SJSA1 (cell line): Measurements from ENCODE around the gene PIGN. TPM values are rescaled to one million over a fixed set of nuclear protein-coding genes. Genes with fewer than 3 reads are reported as not detected.

Source experiments
- DNase-seq, 2 experiments: peaks; one replicate each; pipeline ENCODE4 v3.0.0-alpha.2; 2015 to 2020; ENCODE audit warnings: low spot score in 2 of 2, low read depth in 1 of 2
- H3K27ac ChIP-seq: fragments of 250-450 bp; sonication (Bioruptor Pico); 2 replicates; pipeline ENCODE4 v1.5.1; 2020; ENCODE audit warnings: mild to moderate bottlenecking, moderate library complexity
- H3K27me3 ChIP-seq: fragments of 250-450 bp; sonication (Bioruptor Pico); replicated peaks from 2 replicates; pipeline ENCODE4 v1.5.1; 2020; ENCODE audit warnings: mild to moderate bottlenecking, moderate library complexity
- H3K36me3 ChIP-seq: fragments of 250-450 bp; sonication (Bioruptor Pico); 2 replicates; pipeline ENCODE4 v1.5.1; 2020; ENCODE audit warnings: mild to moderate bottlenecking
- H3K4me1 ChIP-seq: fragments of 250-450 bp; sonication (Bioruptor Pico); replicated peaks from 2 replicates; pipeline ENCODE4 v1.6.1; 2021; ENCODE audit warnings: mild to moderate bottlenecking
- H3K4me3 ChIP-seq: fragments of 250-450 bp; sonication (Bioruptor Pico); 2 replicates; pipeline ENCODE4 v1.5.1; 2020; ENCODE audit warnings: mild to moderate bottlenecking
- H3K9me3 ChIP-seq: fragments of 250-450 bp; sonication (Bioruptor Pico); replicated peaks from 2 replicates; pipeline ENCODE4 v1.5.1; 2020; ENCODE audit warnings: mild to moderate bottlenecking
- total RNA-seq: library from RNA; depleted of rRNA; stranded (reverse); fragments of >200 nt; shearing (Covaris generic); gene quantifications from 2 replicates; pipeline ENCODE4 v1.2.3, GENCODE V29; 2014

Gene PIGN
- total RNA-seq, 1 experiment from 2014 or later: 36.4 TPM

- DNase-seq: no peak
- Histone ChIP-seq H3K4me1 (no peaks in the 10 kb centered on the region), H3K9me3 (no peaks in the 10 kb centered on the region), H3K4me3 (no peak overlapping the region), H3K27me3 (no peaks in the 10 kb centered on the region), H3K36me3 (no peaks in the 10 kb centered on the region), H3K27ac (no peak overlapping the region)
These were observed 12.8 kb upstream of the PIGN start for GRCh38 chr18:62199629-62200028.

- no peak for DNase-seq
- H3K27ac ChIP-seq: no peak overlapping the region
- no peak overlapping the region for H3K4me3 ChIP-seq
- H3K36me3 ChIP-seq: no peaks in the 10 kb centered on the region
- H3K27me3 ChIP-seq: no peaks in the 10 kb centered on the region
- H3K4me1 ChIP-seq: no peaks in the 10 kb centered on the region
- H3K9me3 ChIP-seq: no peaks in the 10 kb centered on the region
These were observed 11.4 kb upstream of the PIGN start for GRCh38 chr18:62198259-62198658.

- DNase-seq: no peak
- no peaks in the 10 kb centered on the region for H3K9me3 ChIP-seq
- no peaks in the 10 kb centered on the region for H3K27me3 ChIP-seq
- no peak overlapping the region for H3K4me3 ChIP-seq
- H3K36me3 ChIP-seq: no peaks in the 10 kb centered on the region
- H3K27ac ChIP-seq: no peak overlapping the region
- no peaks in the 10 kb centered on the region for H3K4me1 ChIP-seq
These were observed 10.1 kb upstream of the PIGN start for GRCh38 chr18:62196980-62197379.

- no peak overlapping the region for H3K4me3 ChIP-seq
- no peaks in the 10 kb centered on the region for H3K9me3 ChIP-seq
- no peak for DNase-seq
- no peak overlapping the region for H3K27ac ChIP-seq
- no peaks in the 10 kb centered on the region for H3K4me1 ChIP-seq
- H3K36me3 ChIP-seq: no peaks in the 10 kb centered on the region; the same call in 1 of the 2 replicates
- no peaks in the 10 kb centered on the region for H3K27me3 ChIP-seq
These were observed 9.2 kb upstream of the PIGN start for GRCh38 chr18:62196079-62196478.

GRCh38 chr18:62189208-62189607 lies 2.4 kb upstream of the PIGN start:
- Histone ChIP-seq H3K4me3 (no peak overlapping the region), H3K27me3 (no peaks in the 10 kb centered on the region), H3K4me1 (peaks cover 11% of the 10 kb centered on the region), H3K9me3 (no peaks in the 10 kb centered on the region), H3K36me3 (peaks cover 10% of the 10 kb centered on the region), H3K27ac (no peak overlapping the region)
- no peak for DNase-seq

GRCh38 chr18:62187543-62188510 lies 971 bp upstream of the PIGN start:
- Histone ChIP-seq H3K27me3 (no peaks in the 10 kb centered on the region), H3K27ac (peak overlapping the region; percentile 51; the same call in 1 of the 2 replicates), H3K4me3 (peak overlapping the region; percentile 95), H3K36me3 (peaks cover 10% of the 10 kb centered on the region), H3K9me3 (no peaks in the 10 kb centered on the region), H3K4me1 (peaks cover 11% of the 10 kb centered on the region)
- DNase-seq: peak in 1 of 2 experiments; percentile 19

- no peaks in the 10 kb centered on the region for H3K27me3 ChIP-seq
- H3K27ac ChIP-seq: no peak overlapping the region
- no peak for DNase-seq
- no peaks in the 10 kb centered on the region for H3K9me3 ChIP-seq
- H3K4me3 ChIP-seq: peak overlapping the region; percentile 95
- peaks cover 11% of the 10 kb centered on the region for H3K4me1 ChIP-seq
- H3K36me3 ChIP-seq: peaks cover 10% of the 10 kb centered on the region
These were observed 420 bp downstream of the PIGN start for GRCh38 chr18:62186499-62186773.

- no peaks in the 10 kb centered on the region for H3K27me3 ChIP-seq
- peak in 1 of 2 experiments; percentile 31 for DNase-seq
- peaks cover 9% of the 10 kb centered on the region for H3K4me1 ChIP-seq
- no peaks in the 10 kb centered on the region for H3K9me3 ChIP-seq
- peaks cover 5% of the 10 kb centered on the region for H3K36me3 ChIP-seq
- no peak overlapping the region for H3K27ac ChIP-seq
- H3K4me3 ChIP-seq: no peak overlapping the region
These were observed 3.2 kb downstream of the PIGN start for GRCh38 chr18:62183578-62184195.

GRCh38 chr18:62182220-62182619 lies 4.6 kb downstream of the PIGN start:
- Histone ChIP-seq H3K4me1 (peaks cover 3% of the 10 kb centered on the region; the same call in 1 of the 2 replicates), H3K4me3 (no peak overlapping the region), H3K27ac (no peak overlapping the region), H3K27me3 (no peaks in the 10 kb centered on the region), H3K9me3 (no peaks in the 10 kb centered on the region), H3K36me3 (peaks cover under 1% of the 10 kb centered on the region)
- DNase-seq: no peak

- Histone ChIP-seq H3K9me3 (no peaks in the 10 kb centered on the region), H3K4me3 (no peak overlapping the region), H3K27me3 (no peaks in the 10 kb centered on the region), H3K27ac (no peak overlapping the region), H3K36me3 (no peaks in the 10 kb centered on the region), H3K4me1 (no peaks in the 10 kb centered on the region)
- DNase-seq: no peak
These were observed 7.6 kb downstream of the PIGN start for GRCh38 chr18:62179213-62179612.

GRCh38 chr18:62177271-62177670 lies 9.6 kb downstream of the PIGN start:
- H3K9me3 ChIP-seq: no peaks in the 10 kb centered on the region
- no peaks in the 10 kb centered on the region for H3K36me3 ChIP-seq
- no peak overlapping the region for H3K27ac ChIP-seq
- no peak overlapping the region for H3K4me3 ChIP-seq
- H3K27me3 ChIP-seq: no peaks in the 10 kb centered on the region
- no peak for DNase-seq
- no peaks in the 10 kb centered on the region for H3K4me1 ChIP-seq

- H3K9me3 ChIP-seq: no peaks in the 10 kb centered on the region
- H3K27ac ChIP-seq: no peak overlapping the region
- no peak for DNase-seq
- H3K4me1 ChIP-seq: no peaks in the 10 kb centered on the region
- no peaks in the 10 kb centered on the region for H3K36me3 ChIP-seq
- no peaks in the 10 kb centered on the region for H3K27me3 ChIP-seq
- no peak overlapping the region for H3K4me3 ChIP-seq
These were observed 11.3 kb downstream of the PIGN start for GRCh38 chr18:62175521-62175920.

GRCh38 chr18:62172298-62172697 lies 14.6 kb downstream of the PIGN start:
- H3K4me3 ChIP-seq: no peak overlapping the region
- no peaks in the 10 kb centered on the region for H3K27me3 ChIP-seq
- H3K9me3 ChIP-seq: no peaks in the 10 kb centered on the region
- H3K4me1 ChIP-seq: no peaks in the 10 kb centered on the region
- H3K27ac ChIP-seq: no peak overlapping the region
- no peaks in the 10 kb centered on the region for H3K36me3 ChIP-seq
- DNase-seq: no peak

- no peaks in the 10 kb centered on the region for H3K36me3 ChIP-seq
- no peak overlapping the region for H3K27ac ChIP-seq
- DNase-seq: no peak
- no peaks in the 10 kb centered on the region for H3K27me3 ChIP-seq
- no peaks in the 10 kb centered on the region for H3K4me1 ChIP-seq
- H3K9me3 ChIP-seq: no peaks in the 10 kb centered on the region
- no peak overlapping the region for H3K4me3 ChIP-seq
These were observed 16.0 kb downstream of the PIGN start for GRCh38 chr18:62170857-62171256.
